HepG2 (cell line): Measurements from ENCODE around the gene TUBA4B. TPM values are rescaled to one million over a fixed set of nuclear protein-coding genes. Genes with fewer than 3 reads are reported as not detected.
A peak's percentile ranks its signal among the peaks of the same experiment; 100 is the strongest.

Source experiments
- CENPT ChIP-seq: sonication (generic); formaldehyde crosslinking; IDR thresholded peaks from 2 replicates; pipeline ENCODE4 v1.8.0; 2022; ENCODE audit warnings: low read depth, mild to moderate bottlenecking, moderate library complexity, missing genetic modification reagents
- FOSL1 ChIP-seq: sonication (generic); formaldehyde crosslinking; IDR thresholded peaks from 2 replicates; pipeline ENCODE4 v1.9.0; 2021; ENCODE audit warnings: missing genetic modification reagents, borderline replicate concordance
- HIVEP1 ChIP-seq: sonication (generic); formaldehyde crosslinking; IDR thresholded peaks from 2 replicates; pipeline ENCODE4 v1.4.0; 2020; ENCODE audit warnings: mild to moderate bottlenecking, missing genetic modification reagents
- IKZF4 ChIP-seq: sonication (generic); formaldehyde crosslinking; IDR thresholded peaks from 2 replicates; pipeline ENCODE4 v1.5.1; 2020; ENCODE audit warnings: borderline replicate concordance, mild to moderate bottlenecking, low read depth, missing genetic modification reagents; ENCODE audit errors: not compliant biosample characterization
- IRF9 ChIP-seq: sonication (generic); formaldehyde crosslinking; IDR thresholded peaks from 2 replicates; pipeline ENCODE4 v1.8.0; 2022; ENCODE audit warnings: missing genetic modification reagents, mild to moderate bottlenecking, borderline replicate concordance
- MLXIP ChIP-seq: sonication (generic); formaldehyde crosslinking; IDR thresholded peaks from 2 replicates; pipeline ENCODE4 v1.9.0; 2021; ENCODE audit warnings: missing genetic modification reagents, borderline replicate concordance
- ZHX2 ChIP-seq, 2 experiments: sonication (generic) in 1 of 2; formaldehyde crosslinking in 1 of 2; IDR thresholded peaks; 2 replicates each; pipeline versions ENCODE4 v1.6.1 to v1.9.0; 2014 to 2022; ENCODE audit warnings: antibody characterized with exemption in 1 of 2, borderline replicate concordance in 1 of 2, inconsistent platforms in 1 of 2, low read depth in 1 of 2, missing genetic modification reagents in 1 of 2
- ZNF431 ChIP-seq: sonication (generic); formaldehyde crosslinking; IDR thresholded peaks from 2 replicates; pipeline ENCODE4 v1.9.0; 2022; ENCODE audit warnings: missing genetic modification reagents, low read depth, mild to moderate bottlenecking, borderline replicate concordance
- ZNF589 ChIP-seq: sonication (generic); formaldehyde crosslinking; conservative IDR thresholded peaks from 2 replicates; pipeline ENCODE4 v1.8.0; 2022; ENCODE audit warnings: mild to moderate bottlenecking, moderate library complexity, missing genetic modification reagents
- ZNF609 ChIP-seq: sonication (generic); formaldehyde crosslinking; IDR thresholded peaks from 2 replicates; pipeline ENCODE4 v1.4.0; 2020; ENCODE audit warnings: mild to moderate bottlenecking, missing genetic modification reagents, borderline replicate concordance
- polyA plus RNA-seq, 8 experiments: library from polyadenylated mRNA; depleted of rRNA in 3 of 8; stranded (reverse) in 7 of 8; unstranded in 1 of 8; fragments of >200 nt; fragmentation: Illumina TruSeq in 4 of 8; extraction: Trizol in 4 of 8; gene quantifications; 2 replicates each; pipeline versions ENCODE4 v1.2.1 to v1.2.3, GENCODE V29; 2011 to 2016; ENCODE audit warnings: low read depth in 4 of 8, missing spikeins in 1 of 8, mixed read lengths in 1 of 8; ENCODE audit not compliant: insufficient read depth in 1 of 8
- total RNA-seq, 5 experiments: library from RNA; depleted of rRNA; stranded (reverse); fragments of >200 nt; fragmentation: Illumina TruSeq; extraction: Trizol; gene quantifications; 2 replicates each; pipeline ENCODE4 v1.2.3, GENCODE V29; 2016; ENCODE audit warnings: low read depth in 1 of 5

Gene TUBA4B
- total and polyA plus RNA-seq, 2 of the 13 experiments (the other 11 are each of a cell fraction or from before 2014, with no cell fraction given) = 0.18 to 0.22 TPM

- TF ChIP-seq MLXIP (CRISPR knock-in tag) (no peak), ZHX2 (IDR thresholded peaks at IDR 0.05; ENCODE audit: low read depth) (0 out of 2 replicates have a peak, but pooled peaks have one; percentile 3), ZHX2 (CRISPR knock-in tag; IDR thresholded peaks at IDR 0.05; ENCODE audit: borderline replicate concordance) (no peak), HIVEP1 (CRISPR knock-in tag) (no peak; the same call in 1 of the 2 replicates), IKZF4 (peak; percentile 95), ZNF431 (no peak), ZNF609 (peak; percentile 46; the same call in 1 of the 2 replicates), FOSL1 (CRISPR knock-in tag) (peak; percentile 10; the same call in 1 of the 2 replicates), CENPT (CRISPR knock-in tag) (no peak), IRF9 (CRISPR knock-in tag) (peak; percentile 72; the same call in 1 of the 2 replicates), ZNF589 (CRISPR knock-in tag) (peak; percentile 35; the same call in 1 of the 2 replicates)
These were observed 928 bp downstream of the TUBA4B start, which contains the start of gene TUBA4A (continued) for GRCh38 chr2:219253753-219254589.
